ENCODE data around the gene BSND. TPM values are rescaled to one million over a fixed set of nuclear protein-coding genes. Genes with fewer than 3 reads are reported as not detected.
A peak's percentile ranks its signal among the peaks of the same experiment; 100 is the strongest.

Gene BSND
- polyA plus RNA-seq, 1 donor from 2014 or later: not detected

GRCh38 chr1:55039342-55040082 is 40.8 kb downstream of the BSND start, which contains the start of gene PCSK9:
TSS of gene PCSK9 (plus strand) at chr1:55039548. CDS start at chr1:55039838, 290 bp downstream.
- Histone ChIP-seq H3K9me2 (ENCODE audit: insufficient read depth, low read length) (no peaks in the 10 kb centered on the region), H3K79me2 (replicated peaks; ENCODE audit: insufficient read depth, low read length) (no peaks in the 10 kb centered on the region), H3K36me3 (ENCODE audit: insufficient read depth, low read length) (no peaks in the 10 kb centered on the region), H3K4me3 (ENCODE audit: low read length) (peak within 1 kb of the TSS; percentile 65), H3K27me3 (ENCODE audit: insufficient read depth, low read depth, low read length) (peaks cover 49% of the 10 kb centered on the region), H3F3A (ENCODE audit: insufficient read depth, low read length, poor library complexity, severe bottlenecking) (no peaks in the 10 kb centered on the region), H3K4me2 (ENCODE audit: low read length) (no peak within 1 kb of the TSS), H4K20me1 (ENCODE audit: insufficient read depth) (no peaks in the 10 kb centered on the region), H2AFZ (ENCODE audit: low read depth, low read length) (no peak within 1 kb of the TSS), H3K27ac (ENCODE audit: low read length) (no peak within 1 kb of the TSS), H3K9ac (ENCODE audit: low read length) (no peak within 1 kb of the TSS), H3K9me3 (ENCODE audit: low read length) (no peaks in the 10 kb centered on the region)
- no peak for TF ChIP-seq TAF1 (IDR thresholded peaks at IDR 0.05; ENCODE audit: low read depth)
- no peak for TF ChIP-seq CTCF (IDR thresholded peaks at IDR 0.05; ENCODE audit: poor library complexity, severe bottlenecking)
- no peak for TF ChIP-seq EP300 (conservative IDR thresholded peaks at IDR 0.05; ENCODE audit: poor library complexity, severe bottlenecking)
- peak; percentile 28 for TF ChIP-seq MXI1 (conservative IDR thresholded peaks at IDR 0.05; ENCODE audit: poor library complexity, severe bottlenecking)
- TF ChIP-seq RAD21 (conservative IDR thresholded peaks at IDR 0.05): no peak
- TF ChIP-seq POLR2AphosphoS5 (IDR thresholded peaks at IDR 0.05): no peak
- no peak for TF ChIP-seq SMC3 (conservative IDR thresholded peaks at IDR 0.05; ENCODE audit: poor library complexity)
- TF ChIP-seq REST (IDR thresholded peaks at IDR 0.05; ENCODE audit: borderline replicate concordance): no peak
- TF ChIP-seq EZH2 (IDR thresholded peaks at IDR 0.05; ENCODE audit: borderline replicate concordance, insufficient read depth, low read length, poor library complexity, severe bottlenecking): peak; percentile 26

GRCh38 chr1:55040083-55040932 is 41.6 kb downstream of the BSND start:
- H3F3A ChIP-seq (ENCODE audit: insufficient read depth, low read length, poor library complexity, severe bottlenecking): no peaks in the 10 kb centered on the region
- H3K79me2 ChIP-seq (replicated peaks; ENCODE audit: insufficient read depth, low read length): no peaks in the 10 kb centered on the region
- H3K36me3 ChIP-seq (ENCODE audit: insufficient read depth, low read length): no peaks in the 10 kb centered on the region
- H3K4me3 ChIP-seq (ENCODE audit: low read length): peak overlapping the region; percentile 65
- no peak overlapping the region for H3K4me2 ChIP-seq (ENCODE audit: low read length)
- no peaks in the 10 kb centered on the region for H4K20me1 ChIP-seq (ENCODE audit: insufficient read depth)
- no peak overlapping the region for H2AFZ ChIP-seq (ENCODE audit: low read depth, low read length)
- no peaks in the 10 kb centered on the region for H3K9me3 ChIP-seq (ENCODE audit: low read length)
- no peak overlapping the region for H3K9ac ChIP-seq (ENCODE audit: low read length)
- H3K9me2 ChIP-seq (ENCODE audit: insufficient read depth, low read length): no peaks in the 10 kb centered on the region
- peaks cover 49% of the 10 kb centered on the region for H3K27me3 ChIP-seq (ENCODE audit: insufficient read depth, low read depth, low read length)
- no peak overlapping the region for H3K27ac ChIP-seq (ENCODE audit: low read length)
- TF ChIP-seq REST (IDR thresholded peaks at IDR 0.05; ENCODE audit: borderline replicate concordance) (no peak), EZH2 (IDR thresholded peaks at IDR 0.05; ENCODE audit: borderline replicate concordance, insufficient read depth, low read length, poor library complexity, severe bottlenecking) (peak; percentile 28)

Measured in neural cell (in vitro differentiated cells).